KMS-11 (cell line): ENCODE results near the gene TFEB.

Experiments
- H2AFZ ChIP-seq: fragments of 200-600 bp; sonication (generic); 2 replicates; pipeline ENCODE4 v1.6.1; 2016; ENCODE audit warnings: antibody characterized with exemption, mixed run types, low read depth
- H3K27ac ChIP-seq: fragments of 200-600 bp; sonication (generic); 2 replicates; pipeline ENCODE4 v1.6.1; 2016; ENCODE audit warnings: mild to moderate bottlenecking, mixed run types
- H3K27me3 ChIP-seq: fragments of 200-600 bp; sonication (generic); 2 replicates; pipeline ENCODE4 v1.6.1; 2017; ENCODE audit warnings: mild to moderate bottlenecking, low read depth, mixed run types, moderate library complexity; ENCODE audit not compliant: insufficient read depth
- H3K36me3 ChIP-seq: fragments of 200-600 bp; sonication (generic); 2 replicates; pipeline ENCODE4 v1.6.1; 2017; ENCODE audit warnings: mild to moderate bottlenecking, mixed run types; ENCODE audit not compliant: insufficient read depth
- H3K4me1 ChIP-seq: fragments of 200-600 bp; sonication (generic); 2 replicates; pipeline ENCODE4 v1.6.1; 2016; ENCODE audit warnings: mild to moderate bottlenecking, low read depth, mixed run types; ENCODE audit not compliant: poor library complexity, severe bottlenecking
- H3K4me2 ChIP-seq: fragments of 200-600 bp; sonication (generic); 2 replicates; pipeline ENCODE4 v1.7.0; 2016; ENCODE audit warnings: mild to moderate bottlenecking, mixed run types
- H3K4me3 ChIP-seq: fragments of 200-600 bp; sonication (generic); IDR thresholded peaks from 2 replicates; pipeline ENCODE4 v1.6.1; 2017; ENCODE audit warnings: low read depth, low read length, mixed read lengths; ENCODE audit not compliant: insufficient read depth
- H3K79me2 ChIP-seq: fragments of 200-600 bp; sonication (generic); 2 replicates; pipeline ENCODE4 v1.6.1; 2016; ENCODE audit warnings: low read depth, mixed run types; ENCODE audit not compliant: insufficient read depth
- H3K9ac ChIP-seq: fragments of 200-600 bp; sonication (generic); 2 replicates; pipeline ENCODE4 v1.6.1; 2016; ENCODE audit warnings: mild to moderate bottlenecking, mixed run types
- H4K20me1 ChIP-seq: fragments of 200-600 bp; sonication (generic); 2 replicates; pipeline ENCODE4 v1.6.1; 2016; ENCODE audit warnings: mild to moderate bottlenecking, mixed run types; ENCODE audit not compliant: insufficient read depth
- CTCF ChIP-seq: fragments of 200-600 bp; sonication (generic); conservative IDR thresholded peaks from 2 replicates; pipeline ENCODE4 v1.6.1; 2017; ENCODE audit warnings: low read depth, mild to moderate bottlenecking, antibody characterized with exemption, low read length, moderate library complexity, mixed read lengths

TFEB gene

GRCh38 chr6:41695825-41696224, 39.6 kb downstream of the TFEB start:
- no peak for TF ChIP-seq CTCF
- H3K9ac ChIP-seq: no peak overlapping the region
- no peaks in the 10 kb centered on the region for H3K36me3 ChIP-seq
- H3K27me3 ChIP-seq: no peaks in the 10 kb centered on the region
- no peak overlapping the region for H2AFZ ChIP-seq
- peaks cover 18% of the 10 kb centered on the region for H3K4me1 ChIP-seq
- no peak overlapping the region for H3K27ac ChIP-seq
- H4K20me1 ChIP-seq: no peaks in the 10 kb centered on the region
- no peaks in the 10 kb centered on the region for H3K79me2 ChIP-seq
- H3K4me3 ChIP-seq: no peak overlapping the region
- no peak overlapping the region for H3K4me2 ChIP-seq

GRCh38 chr6:41694815-41695526, 40.4 kb downstream of the TFEB start:
- no peak overlapping the region for H3K4me3 ChIP-seq
- no peaks in the 10 kb centered on the region for H3K36me3 ChIP-seq
- H3K27me3 ChIP-seq: no peaks in the 10 kb centered on the region
- H3K4me2 ChIP-seq: no peak overlapping the region
- no peaks in the 10 kb centered on the region for H4K20me1 ChIP-seq
- peaks cover 18% of the 10 kb centered on the region for H3K4me1 ChIP-seq
- no peak overlapping the region for H3K27ac ChIP-seq
- no peak overlapping the region for H2AFZ ChIP-seq
- no peaks in the 10 kb centered on the region for H3K79me2 ChIP-seq
- no peak overlapping the region for H3K9ac ChIP-seq
- TF ChIP-seq CTCF: no peak

GRCh38 chr6:41693281-41694240, 41.8 kb downstream of the TFEB start:
- H3K4me1 ChIP-seq: peaks cover 30% of the 10 kb centered on the region
- no peak overlapping the region for H3K4me2 ChIP-seq
- no peak overlapping the region for H2AFZ ChIP-seq
- no peaks in the 10 kb centered on the region for H3K79me2 ChIP-seq
- H3K36me3 ChIP-seq: no peaks in the 10 kb centered on the region
- no peak overlapping the region for H3K4me3 ChIP-seq
- H3K9ac ChIP-seq: no peak overlapping the region
- no peaks in the 10 kb centered on the region for H3K27me3 ChIP-seq
- H3K27ac ChIP-seq: no peak overlapping the region
- H4K20me1 ChIP-seq: no peaks in the 10 kb centered on the region
- no peak for TF ChIP-seq CTCF

- no peaks in the 10 kb centered on the region for H3K36me3 ChIP-seq
- no peak for TF ChIP-seq CTCF
Measured at GRCh38 chr6:41692730-41693129, 42.7 kb downstream of the TFEB start.

More at GRCh38 chr6:41692730-41693129, 42.7 kb downstream of the TFEB start:
- no peaks in the 10 kb centered on the region for H4K20me1 ChIP-seq
- H3K4me2 ChIP-seq: no peak overlapping the region
- no peak overlapping the region for H3K27ac ChIP-seq
- H3K4me3 ChIP-seq: no peak overlapping the region
- no peaks in the 10 kb centered on the region for H3K27me3 ChIP-seq
- H3K79me2 ChIP-seq: no peaks in the 10 kb centered on the region
- peaks cover 26% of the 10 kb centered on the region for H3K4me1 ChIP-seq
- no peak overlapping the region for H2AFZ ChIP-seq
- no peak overlapping the region for H3K9ac ChIP-seq
